HepG2 (cell line): ENCODE measurements around the gene MTHFR. TPM values are rescaled to one million over a fixed set of nuclear protein-coding genes. Genes with fewer than 3 reads are reported as not detected.

Experiments
- ARNT2 ChIP-seq: sonication (generic); formaldehyde crosslinking; IDR thresholded peaks from 2 replicates; pipeline ENCODE4 v1.8.0; 2022; ENCODE audit warnings: mild to moderate bottlenecking, low read depth, missing genetic modification reagents, moderate library complexity
- KDM3A ChIP-seq: IDR thresholded peaks from 2 replicates; pipeline ENCODE4 v1.6.1; 2018; ENCODE audit warnings: low read depth, missing compliant biosample characterization
- MAZ ChIP-seq, 2 experiments: sonication (generic) in 1 of 2; formaldehyde crosslinking in 1 of 2; IDR thresholded peaks; 2 replicates each; pipeline versions ENCODE4 v1.5.0 to v1.6.1; 2012 to 2020; ENCODE audit warnings: low read depth in 2 of 2, mild to moderate bottlenecking in 2 of 2, borderline replicate concordance in 1 of 2, improper control_type of control experiment in 1 of 2, low read length in 1 of 2, missing genetic modification reagents in 1 of 2, moderate library complexity in 1 of 2
- MBNL3 ChIP-seq: fragments of 250-450 bp; sonication (Bioruptor Pico); conservative IDR thresholded peaks from 2 replicates; pipeline ENCODE4 v1.8.0; 2022; ENCODE audit warnings: mild to moderate bottlenecking, inconsistent platforms
- MED1 ChIP-seq: sonication (generic); formaldehyde crosslinking; IDR thresholded peaks from 2 replicates; pipeline ENCODE4 v1.4.0; 2020; ENCODE audit warnings: missing genetic modification reagents
- NFATC3 ChIP-seq: sonication (generic); formaldehyde crosslinking; IDR thresholded peaks from 2 replicates; pipeline ENCODE4 v1.5.1; 2020; ENCODE audit warnings: mild to moderate bottlenecking, missing genetic modification reagents
- RORA ChIP-seq: sonication (generic); formaldehyde crosslinking; IDR thresholded peaks from 2 replicates; pipeline ENCODE4 v1.5.0; 2020; ENCODE audit warnings: mild to moderate bottlenecking, missing genetic modification reagents, moderate library complexity
- U2AF1 ChIP-seq: fragments of 200-400 bp; formaldehyde crosslinking; optimal IDR thresholded peaks from 2 replicates; pipeline ENCODE3; 2017; ENCODE audit warnings: mild to moderate bottlenecking, low read depth, low read length
- XRCC5 ChIP-seq: fragments of 200-400 bp; formaldehyde crosslinking; optimal IDR thresholded peaks from 2 replicates; pipeline ENCODE3; 2017; ENCODE audit warnings: mild to moderate bottlenecking, low read length
- ZNF251 ChIP-seq: sonication (generic); formaldehyde crosslinking; IDR thresholded peaks from 2 replicates; pipeline ENCODE4 v1.9.0; 2021; ENCODE audit warnings: mild to moderate bottlenecking, missing genetic modification reagents
- ZNF33A ChIP-seq: sonication (generic); formaldehyde crosslinking; IDR thresholded peaks from 2 replicates; pipeline ENCODE4 v1.5.1; 2020; ENCODE audit warnings: missing genetic modification reagents, mild to moderate bottlenecking, moderate library complexity, borderline replicate concordance
- ZNF430 ChIP-seq: sonication (generic); formaldehyde crosslinking; IDR thresholded peaks from 2 replicates; pipeline ENCODE4 v1.9.0; 2021; ENCODE audit warnings: mild to moderate bottlenecking, missing genetic modification reagents
- ZSCAN21 ChIP-seq: sonication (generic); formaldehyde crosslinking; IDR thresholded peaks from 2 replicates; pipeline ENCODE4 v1.8.0; 2022; ENCODE audit warnings: mild to moderate bottlenecking, missing genetic modification reagents, moderate library complexity, borderline replicate concordance
- polyA plus RNA-seq, 8 experiments: library from polyadenylated mRNA; depleted of rRNA in 3 of 8; stranded (reverse) in 7 of 8; unstranded in 1 of 8; fragments of >200 nt; fragmentation: Illumina TruSeq in 4 of 8; extraction: Trizol in 4 of 8; gene quantifications; 2 replicates each; pipeline versions ENCODE4 v1.2.1 to v1.2.3, GENCODE V29; 2011 to 2016; ENCODE audit warnings: low read depth in 4 of 8, missing spikeins in 1 of 8, mixed read lengths in 1 of 8; ENCODE audit not compliant: insufficient read depth in 1 of 8
- total RNA-seq, 5 experiments: library from RNA; depleted of rRNA; stranded (reverse); fragments of >200 nt; fragmentation: Illumina TruSeq; extraction: Trizol; gene quantifications; 2 replicates each; pipeline ENCODE4 v1.2.3, GENCODE V29; 2016; ENCODE audit warnings: low read depth in 1 of 5
- TF ChIP-seq, protein P1 (sequence below): sonication (generic); formaldehyde crosslinking; IDR thresholded peaks from 2 replicates; pipeline ENCODE4 v1.4.0; 2020; ENCODE audit warnings: mild to moderate bottlenecking, missing genetic modification reagents, borderline replicate concordance
- TF ChIP-seq, protein P2 (sequence below): sonication (generic); formaldehyde crosslinking; IDR thresholded peaks from 2 replicates; pipeline ENCODE4 v1.4.0; 2020; ENCODE audit warnings: mild to moderate bottlenecking, missing genetic modification reagents
- TF ChIP-seq, protein P3 (sequence below): sonication (generic); formaldehyde crosslinking; conservative IDR thresholded peaks from 2 replicates; pipeline ENCODE4 v1.8.0; 2022; ENCODE audit warnings: mild to moderate bottlenecking, moderate library complexity, missing genetic modification reagents
- TF ChIP-seq, protein P4 (sequence below): sonication (generic); formaldehyde crosslinking; IDR thresholded peaks from 2 replicates; pipeline ENCODE4 v1.8.1; 2023; ENCODE audit warnings: missing genetic modification reagents, inconsistent platforms, borderline replicate concordance
- TF ChIP-seq, protein P5 (sequence below): sonication (generic); formaldehyde crosslinking; conservative IDR thresholded peaks from 2 replicates; pipeline ENCODE4 v1.8.1; 2023; ENCODE audit warnings: missing genetic modification reagents

Gene MTHFR
- total and polyA plus RNA-seq, 2 of the 13 experiments (the other 11 are each of a cell fraction or from before 2014, with no cell fraction given): 3.8 to 8.2 TPM

DNA sequence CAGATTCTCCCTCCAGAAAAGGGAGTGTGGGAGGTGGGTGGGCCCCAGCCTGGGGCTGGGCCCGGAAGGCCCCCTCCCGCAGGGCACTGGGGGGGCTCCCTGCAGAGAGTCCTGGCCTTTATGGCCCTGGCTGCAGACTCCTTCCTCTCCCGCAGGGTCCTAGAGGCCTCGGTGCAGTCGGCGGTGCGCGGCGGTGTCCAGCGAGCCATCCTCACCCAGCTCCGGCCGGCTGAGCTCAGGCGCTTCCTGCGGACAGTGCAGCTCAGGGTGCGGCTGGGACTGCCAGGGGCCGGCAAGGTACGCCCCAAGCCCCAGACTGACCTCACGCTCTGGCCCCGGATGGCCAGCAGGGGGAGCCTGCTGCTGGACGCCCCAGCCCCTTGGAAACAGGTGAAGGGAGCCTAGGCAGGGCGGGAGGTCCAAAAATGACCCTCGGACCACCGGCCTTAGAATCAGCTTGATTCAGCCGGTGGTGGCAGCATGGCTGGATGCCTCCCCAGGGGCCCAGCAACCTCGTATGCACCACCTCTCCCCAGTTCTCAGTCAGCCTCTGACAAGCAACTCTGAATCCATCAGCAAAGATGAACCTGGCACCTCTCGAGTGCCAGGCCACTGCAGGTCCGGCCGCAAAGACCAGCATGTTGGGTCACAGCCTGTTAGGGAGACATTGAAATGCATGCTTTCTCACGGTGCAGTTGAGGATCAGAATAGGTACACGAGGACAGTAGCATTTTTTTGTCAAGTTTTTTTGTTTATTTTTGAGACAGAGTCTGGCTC lies 20.6 kb downstream of the MTHFR start (continued):
- TF ChIP-seq, protein P1, sequence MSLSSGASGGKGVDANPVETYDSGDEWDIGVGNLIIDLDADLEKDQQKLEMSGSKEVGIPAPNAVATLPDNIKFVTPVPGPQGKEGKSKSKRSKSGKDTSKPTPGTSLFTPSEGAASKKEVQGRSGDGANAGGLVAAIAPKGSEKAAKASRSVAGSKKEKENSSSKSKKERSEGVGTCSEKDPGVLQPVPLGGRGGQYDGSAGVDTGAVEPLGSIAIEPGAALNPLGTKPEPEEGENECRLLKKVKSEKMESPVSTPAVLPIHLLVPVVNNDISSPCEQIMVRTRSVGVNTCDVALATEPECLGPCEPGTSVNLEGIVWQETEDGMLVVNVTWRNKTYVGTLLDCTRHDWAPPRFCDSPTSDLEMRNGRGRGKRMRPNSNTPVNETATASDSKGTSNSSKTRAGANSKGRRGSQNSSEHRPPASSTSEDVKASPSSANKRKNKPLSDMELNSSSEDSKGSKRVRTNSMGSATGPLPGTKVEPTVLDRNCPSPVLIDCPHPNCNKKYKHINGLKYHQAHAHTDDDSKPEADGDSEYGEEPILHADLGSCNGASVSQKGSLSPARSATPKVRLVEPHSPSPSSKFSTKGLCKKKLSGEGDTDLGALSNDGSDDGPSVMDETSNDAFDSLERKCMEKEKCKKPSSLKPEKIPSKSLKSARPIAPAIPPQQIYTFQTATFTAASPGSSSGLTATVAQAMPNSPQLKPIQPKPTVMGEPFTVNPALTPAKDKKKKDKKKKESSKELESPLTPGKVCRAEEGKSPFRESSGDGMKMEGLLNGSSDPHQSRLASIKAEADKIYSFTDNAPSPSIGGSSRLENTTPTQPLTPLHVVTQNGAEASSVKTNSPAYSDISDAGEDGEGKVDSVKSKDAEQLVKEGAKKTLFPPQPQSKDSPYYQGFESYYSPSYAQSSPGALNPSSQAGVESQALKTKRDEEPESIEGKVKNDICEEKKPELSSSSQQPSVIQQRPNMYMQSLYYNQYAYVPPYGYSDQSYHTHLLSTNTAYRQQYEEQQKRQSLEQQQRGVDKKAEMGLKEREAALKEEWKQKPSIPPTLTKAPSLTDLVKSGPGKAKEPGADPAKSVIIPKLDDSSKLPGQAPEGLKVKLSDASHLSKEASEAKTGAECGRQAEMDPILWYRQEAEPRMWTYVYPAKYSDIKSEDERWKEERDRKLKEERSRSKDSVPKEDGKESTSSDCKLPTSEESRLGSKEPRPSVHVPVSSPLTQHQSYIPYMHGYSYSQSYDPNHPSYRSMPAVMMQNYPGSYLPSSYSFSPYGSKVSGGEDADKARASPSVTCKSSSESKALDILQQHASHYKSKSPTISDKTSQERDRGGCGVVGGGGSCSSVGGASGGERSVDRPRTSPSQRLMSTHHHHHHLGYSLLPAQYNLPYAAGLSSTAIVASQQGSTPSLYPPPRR (CRISPR knock-in tag): no peak
- TF ChIP-seq ARNT2 (peak; percentile 54; the same call in 1 of the 2 replicates), NFATC3 (CRISPR knock-in tag) (no peak), MAZ (IDR thresholded peaks at IDR 0.05; ENCODE audit: borderline replicate concordance, low read depth, low read length) (peak; percentile 27; the same call in 1 of the 2 replicates), MAZ (CRISPR knock-in tag; IDR thresholded peaks at IDR 0.05; ENCODE audit: low read depth) (0 out of 2 replicates have a peak, but pooled peaks have one; percentile 59), ZNF251 (CRISPR knock-in tag) (no peak), ZSCAN21 (CRISPR knock-in tag) (no peak; the same call in 1 of the 2 replicates), U2AF1 (no peak), ZNF430 (no peak), KDM3A (peak; percentile 60; the same call in 1 of the 2 replicates), XRCC5 (peak; percentile 93), ZNF33A (CRISPR knock-in tag) (no peak), MED1 (CRISPR knock-in tag) (0 out of 2 replicates have a peak, but pooled peaks have one; percentile 22), RORA (CRISPR knock-in tag) (no peak), MBNL3 (CRISPR knock-in tag) (no peak)
- TF ChIP-seq, protein P2, sequence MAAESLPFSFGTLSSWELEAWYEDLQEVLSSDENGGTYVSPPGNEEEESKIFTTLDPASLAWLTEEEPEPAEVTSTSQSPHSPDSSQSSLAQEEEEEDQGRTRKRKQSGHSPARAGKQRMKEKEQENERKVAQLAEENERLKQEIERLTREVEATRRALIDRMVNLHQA: no peak
- TF ChIP-seq, protein P3, sequence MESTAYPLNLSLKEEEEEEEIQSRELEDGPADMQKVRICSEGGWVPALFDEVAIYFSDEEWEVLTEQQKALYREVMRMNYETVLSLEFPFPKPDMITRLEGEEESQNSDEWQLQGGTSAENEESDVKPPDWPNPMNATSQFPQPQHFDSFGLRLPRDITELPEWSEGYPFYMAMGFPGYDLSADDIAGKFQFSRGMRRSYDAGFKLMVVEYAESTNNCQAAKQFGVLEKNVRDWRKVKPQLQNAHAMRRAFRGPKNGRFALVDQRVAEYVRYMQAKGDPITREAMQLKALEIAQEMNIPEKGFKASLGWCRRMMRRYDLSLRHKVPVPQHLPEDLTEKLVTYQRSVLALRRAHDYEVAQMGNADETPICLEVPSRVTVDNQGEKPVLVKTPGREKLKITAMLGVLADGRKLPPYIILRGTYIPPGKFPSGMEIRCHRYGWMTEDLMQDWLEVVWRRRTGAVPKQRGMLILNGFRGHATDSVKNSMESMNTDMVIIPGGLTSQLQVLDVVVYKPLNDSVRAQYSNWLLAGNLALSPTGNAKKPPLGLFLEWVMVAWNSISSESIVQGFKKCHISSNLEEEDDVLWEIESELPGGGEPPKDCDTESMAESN (CRISPR knock-in tag): peak; percentile 95
- TF ChIP-seq, protein P4, sequence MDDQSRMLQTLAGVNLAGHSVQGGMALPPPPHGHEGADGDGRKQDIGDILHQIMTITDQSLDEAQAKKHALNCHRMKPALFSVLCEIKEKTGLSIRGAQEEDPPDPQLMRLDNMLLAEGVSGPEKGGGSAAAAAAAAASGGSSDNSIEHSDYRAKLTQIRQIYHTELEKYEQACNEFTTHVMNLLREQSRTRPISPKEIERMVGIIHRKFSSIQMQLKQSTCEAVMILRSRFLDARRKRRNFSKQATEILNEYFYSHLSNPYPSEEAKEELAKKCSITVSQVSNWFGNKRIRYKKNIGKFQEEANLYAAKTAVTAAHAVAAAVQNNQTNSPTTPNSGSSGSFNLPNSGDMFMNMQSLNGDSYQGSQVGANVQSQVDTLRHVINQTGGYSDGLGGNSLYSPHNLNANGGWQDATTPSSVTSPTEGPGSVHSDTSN (CRISPR knock-in tag): no peak
- TF ChIP-seq, protein P5, sequence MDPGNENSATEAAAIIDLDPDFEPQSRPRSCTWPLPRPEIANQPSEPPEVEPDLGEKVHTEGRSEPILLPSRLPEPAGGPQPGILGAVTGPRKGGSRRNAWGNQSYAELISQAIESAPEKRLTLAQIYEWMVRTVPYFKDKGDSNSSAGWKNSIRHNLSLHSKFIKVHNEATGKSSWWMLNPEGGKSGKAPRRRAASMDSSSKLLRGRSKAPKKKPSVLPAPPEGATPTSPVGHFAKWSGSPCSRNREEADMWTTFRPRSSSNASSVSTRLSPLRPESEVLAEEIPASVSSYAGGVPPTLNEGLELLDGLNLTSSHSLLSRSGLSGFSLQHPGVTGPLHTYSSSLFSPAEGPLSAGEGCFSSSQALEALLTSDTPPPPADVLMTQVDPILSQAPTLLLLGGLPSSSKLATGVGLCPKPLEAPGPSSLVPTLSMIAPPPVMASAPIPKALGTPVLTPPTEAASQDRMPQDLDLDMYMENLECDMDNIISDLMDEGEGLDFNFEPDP: no peak
